ENCODE results near the gene WNT2.
"Not testable (repeated sequence)": the region's sequence is repeated elsewhere in the genome, so short reads cannot be mapped to it uniquely, and the experiment has no call there.

The WNT2 gene

GRCh38 chr7:117251687-117252086, 71.2 kb downstream of the WNT2 start:
- DNase-seq = no peak

GRCh38 chr7:117250801-117251200, 72.1 kb downstream of the WNT2 start:
- no peak for DNase-seq

- DNase-seq = no peak
These were observed 72.6 kb downstream of the WNT2 start for GRCh38 chr7:117250245-117250644.

GRCh38 chr7:117249696-117250095, 73.2 kb downstream of the WNT2 start:
- no peak for DNase-seq

DNA sequence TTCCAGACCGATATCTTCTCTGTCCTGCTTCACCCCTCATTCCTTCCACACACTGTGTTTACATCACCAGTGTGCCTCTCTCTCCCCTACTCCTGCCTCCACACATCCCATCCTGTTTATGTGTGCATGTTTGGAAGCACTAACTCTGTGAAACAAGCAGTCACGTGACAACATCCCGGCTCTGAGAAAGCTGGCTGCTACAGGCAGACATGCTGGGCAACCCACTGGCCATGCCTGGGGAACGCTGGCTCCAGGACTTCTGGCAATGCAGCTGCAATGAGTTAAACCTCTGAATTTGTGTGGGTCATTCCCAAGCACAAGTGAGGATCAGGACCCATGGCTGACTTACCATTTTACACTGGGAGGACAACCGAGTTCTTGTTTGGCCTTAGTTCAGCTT, 74.0 kb downstream of the WNT2 start:
- DNase-seq = no peak

DNA sequence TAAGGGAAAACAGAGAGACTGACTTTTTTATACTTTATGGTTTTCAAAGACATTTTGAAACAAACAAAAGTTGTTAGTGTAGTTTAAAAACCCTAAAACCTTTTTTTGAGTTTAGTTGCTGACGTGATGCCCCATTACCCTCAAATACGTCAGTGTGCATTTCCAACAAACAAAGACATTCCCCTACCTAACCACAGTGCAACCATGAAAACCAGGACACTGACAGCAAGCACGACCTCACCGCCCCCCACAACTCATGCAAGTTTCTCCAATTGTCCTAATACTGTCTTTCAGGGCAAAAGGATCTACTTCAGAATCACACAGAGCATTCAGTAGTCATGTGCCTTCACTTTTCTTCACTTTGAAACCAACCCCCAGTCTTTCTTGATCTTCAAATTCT, 75.0 kb downstream of the WNT2 start:
- DNase-seq = no peak

GRCh38 chr7:117245703-117246102, 77.2 kb downstream of the WNT2 start:
- not testable (repeated sequence) for DNase-seq

DNA sequence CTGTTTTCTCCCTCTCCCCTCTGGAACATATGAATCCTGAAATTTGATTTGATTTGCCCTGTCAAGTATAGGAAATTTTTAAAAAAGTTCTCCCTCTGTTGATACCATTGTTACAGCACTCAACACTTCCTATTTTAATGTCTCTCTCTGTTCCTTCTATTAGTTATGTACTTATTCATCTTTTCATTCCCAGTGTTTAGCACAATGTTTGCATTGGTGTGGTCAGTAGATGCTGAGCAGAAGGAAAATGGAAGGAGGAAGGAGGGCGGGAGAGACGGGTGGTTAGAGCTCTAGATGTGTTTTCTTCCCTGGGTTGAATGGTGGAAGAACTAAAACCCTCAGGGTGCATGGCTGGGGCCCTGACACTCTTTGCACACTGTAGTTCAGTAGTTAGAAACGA, 79.5 kb downstream of the WNT2 start:
- no peak for DNase-seq

DNA sequence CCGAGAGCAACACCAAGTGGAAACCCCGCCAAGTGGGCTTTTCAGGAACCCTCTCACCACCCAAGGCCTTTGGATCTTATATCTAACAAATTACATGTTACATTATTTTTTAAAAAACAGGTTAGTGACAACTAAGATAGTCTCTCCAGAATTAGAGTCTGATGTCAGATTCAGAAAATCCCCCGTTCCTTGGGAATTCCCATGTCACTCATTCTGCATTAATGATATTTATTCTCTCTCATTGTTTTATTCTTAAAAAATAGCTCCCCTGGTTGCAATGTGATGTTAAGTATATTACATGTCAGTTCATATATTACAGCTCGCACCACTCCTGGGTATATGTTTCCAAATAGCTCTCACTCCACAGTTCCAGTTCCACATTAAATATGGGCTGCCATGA, 81.8 kb downstream of the WNT2 start:
- no peak for DNase-seq

GRCh38 chr7:117238937-117239336, 83.9 kb downstream of the WNT2 start:
- no peak for DNase-seq

GRCh38 chr7:117238472-117238871, 84.4 kb downstream of the WNT2 start:
- DNase-seq = no peak

DNA sequence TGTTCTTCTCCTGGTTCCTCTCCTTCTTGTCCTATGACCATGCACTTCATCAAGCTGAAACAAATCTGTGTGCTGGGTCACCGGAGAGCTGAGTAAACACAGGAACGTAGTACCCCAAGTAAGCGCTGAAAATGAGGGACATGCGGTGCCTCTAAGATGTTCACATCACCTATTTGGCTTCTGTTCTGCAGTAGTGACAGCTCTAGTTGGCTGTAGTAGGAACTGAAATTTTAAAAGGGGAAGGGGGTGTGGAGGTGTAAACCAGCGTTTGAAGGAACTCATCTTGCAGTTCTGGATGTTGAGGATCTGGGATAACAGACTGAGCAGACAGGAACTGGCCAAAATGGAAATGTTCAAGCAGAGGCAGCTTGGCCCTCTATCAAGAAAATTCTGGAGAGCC, 85.2 kb downstream of the WNT2 start:
- DNase-seq = no peak

- DNase-seq = no peak
These were observed 91.9 kb downstream of the WNT2 start for GRCh38 chr7:117231047-117231359.

DNA sequence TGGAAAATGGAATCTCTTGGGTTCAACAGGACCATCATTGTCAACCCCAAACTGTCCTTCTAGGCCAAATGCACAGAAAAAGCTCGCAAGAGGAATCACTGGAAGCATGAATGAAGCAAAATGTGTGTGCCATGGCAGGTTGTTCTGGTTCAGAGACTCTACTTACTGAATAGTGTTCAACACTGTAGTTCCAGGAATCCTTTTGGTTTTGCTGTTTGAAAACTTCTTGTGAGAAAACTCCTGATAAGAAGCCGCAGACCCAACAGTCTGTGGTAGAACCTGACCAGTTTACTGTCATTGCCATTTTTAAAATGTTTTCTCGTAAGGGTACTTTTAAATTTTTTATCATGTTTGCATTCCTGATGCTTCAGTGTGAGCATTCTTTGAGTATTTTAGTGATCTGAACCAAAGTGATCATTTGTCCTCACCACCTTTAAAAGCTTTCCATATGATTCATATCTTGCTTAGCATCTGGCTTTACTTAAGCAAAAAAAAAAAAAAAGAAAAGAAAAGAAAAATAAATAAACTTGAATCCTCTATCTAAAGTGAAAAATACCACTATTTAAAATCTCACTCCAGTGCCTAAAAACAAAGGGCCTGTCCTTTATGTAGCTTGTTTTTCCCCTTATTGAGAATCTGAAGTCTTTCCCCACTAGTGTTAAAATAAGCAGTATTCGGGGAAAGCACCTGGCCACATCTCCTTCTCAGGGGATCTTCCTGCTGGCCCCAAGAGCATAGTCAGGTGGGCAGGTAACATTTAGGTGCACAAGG, 92.4 kb downstream of the WNT2 start:
- DNase-seq = peak in 1 of 3 experiments; percentile 9

- DNase-seq = no peak
These were observed 93.5 kb downstream of the WNT2 start for GRCh38 chr7:117229350-117229749.

GRCh38 chr7:117227091-117227490, 95.8 kb downstream of the WNT2 start:
- DNase-seq = no peak

DNA sequence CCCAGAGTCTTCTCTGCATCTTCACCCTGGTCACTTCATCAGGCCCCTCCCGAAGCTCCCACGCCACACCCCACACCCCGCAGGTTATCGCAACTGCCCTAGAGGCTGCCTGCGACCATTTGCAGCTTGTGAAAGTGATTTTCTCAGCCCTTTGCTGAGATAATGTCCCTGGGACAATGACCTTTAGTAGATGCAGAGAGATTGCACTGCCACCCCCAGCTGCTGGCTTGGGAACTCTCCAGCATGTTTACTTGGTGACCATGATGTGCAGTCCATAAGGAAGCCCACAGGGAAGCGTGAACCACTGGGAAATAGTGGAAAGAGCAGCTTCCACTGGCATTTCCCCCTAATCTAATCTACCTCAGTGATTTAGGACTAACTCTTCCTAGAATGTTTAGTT, 97.3 kb downstream of the WNT2 start:
- no peak for DNase-seq
